SK-N-SH (cell line): Measurements from ENCODE around the gene GMFB. TPM values are rescaled to one million over a fixed set of nuclear protein-coding genes. Genes with fewer than 3 reads are reported as not detected.

Experiments
- CTCF ChIA-PET: fragments of 300-600, 350-600 bp; formaldehyde crosslinking; extraction: SDS; loops from one replicate; lab custom pipeline; 2021; lab: Yijun Ruan, JAX
- POLR2A ChIA-PET: fragments of 350-600 bp; sonication (Branson Sonifier 250); formaldehyde crosslinking; extraction: SDS; loops from one replicate; lab custom pipeline; 2020; ENCODE audit warnings: antibody characterized with exemption, inconsistent platforms; lab: Yijun Ruan, JAX
- DNase-seq: peaks from one replicate; pipeline ENCODE4 v3.0.0; 2012
- H2AFZ ChIP-seq: fragments of 200-600 bp; sonication (generic); 2 replicates; pipeline ENCODE4 v1.8.1; 2016; ENCODE audit warnings: antibody characterized with exemption, mild to moderate bottlenecking, low read depth
- H3F3A ChIP-seq: fragments of 200-600 bp; sonication (generic); replicated peaks from 2 replicates; pipeline ENCODE3; 2016; ENCODE audit warnings: antibody characterized with exemption, mild to moderate bottlenecking; ENCODE audit not compliant: insufficient read depth
- H3K27ac ChIP-seq, 2 experiments: fragments of 200-500 bp in 1 of 2; fragments of 200-600 bp in 1 of 2; sonication (Bioruptor generic) in 1 of 2; sonication (generic), shearing (Covaris generic) in 1 of 2; 2 replicates each; pipeline versions ENCODE4 v1.5.1 to v1.6.1; 2014 to 2016; ENCODE audit warnings: low read depth in 2 of 2, inconsistent platforms in 1 of 2, low read length in 1 of 2, mild to moderate bottlenecking in 1 of 2, mixed read lengths in 1 of 2
- H3K27me3 ChIP-seq: fragments of 200-600 bp; sonication (generic), shearing (Covaris generic); 2 replicates; pipeline ENCODE4 v1.6.1; 2016; ENCODE audit warnings: mixed run types; ENCODE audit not compliant: insufficient read depth
- H3K36me3 ChIP-seq, 2 experiments: fragments of 200-500 bp in 1 of 2; fragments of 200-600 bp in 1 of 2; sonication (Bioruptor generic) in 1 of 2; sonication (generic) in 1 of 2; replicated peaks in 1 of 2; 2 replicates each; pipeline versions ENCODE3 to v1.5.1; 2014 to 2016; ENCODE audit warnings: low read length in 1 of 2, mild to moderate bottlenecking in 1 of 2; ENCODE audit not compliant: insufficient read depth in 2 of 2, control insufficient read depth in 1 of 2
- H3K4me1 ChIP-seq, 2 experiments: fragments of 200-500 bp in 1 of 2; fragments of 200-600 bp in 1 of 2; sonication (Bioruptor generic) in 1 of 2; sonication (generic), shearing (Covaris generic) in 1 of 2; 2 replicates each; pipeline versions ENCODE4 v1.5.1 to v1.6.1; 2014 to 2016; ENCODE audit warnings: low read depth in 1 of 2, low read length in 1 of 2, mixed run types in 1 of 2; ENCODE audit not compliant: insufficient read depth in 2 of 2, control insufficient read depth in 1 of 2
- H3K4me2 ChIP-seq: fragments of 200-600 bp; sonication (generic), shearing (Covaris generic); 2 replicates; pipeline ENCODE4 v1.6.1; 2017; ENCODE audit warnings: mixed run types
- H3K4me3 ChIP-seq, 2 experiments: fragments of 200-500 bp in 1 of 2; fragments of 200-600 bp in 1 of 2; sonication (Bioruptor generic) in 1 of 2; sonication (generic), shearing (Covaris generic) in 1 of 2; 2 replicates each; pipeline versions ENCODE4 v1.5.1 to v1.8.1; 2014 to 2016; ENCODE audit warnings: low read depth in 2 of 2, inconsistent platforms in 1 of 2, low read length in 1 of 2, mild to moderate bottlenecking in 1 of 2, mixed read lengths in 1 of 2, moderate library complexity in 1 of 2
- H3K79me2 ChIP-seq: fragments of 200-600 bp; sonication (generic); 2 replicates; pipeline ENCODE4 v1.8.1; 2017; ENCODE audit warnings: mild to moderate bottlenecking; ENCODE audit not compliant: insufficient read depth
- H3K9ac ChIP-seq: fragments of 200-600 bp; sonication (generic); 2 replicates; pipeline ENCODE4 v1.6.1; 2017; ENCODE audit warnings: mixed run types
- H3K9me2 ChIP-seq: fragments of 200-600 bp; sonication (generic); 2 replicates; pipeline ENCODE4 v1.6.1; 2017; ENCODE audit warnings: mixed run types
- H3K9me3 ChIP-seq: fragments of 200-600 bp; sonication (generic); 2 replicates; pipeline ENCODE4 v1.6.1; 2017; ENCODE audit warnings: mixed run types, mild to moderate bottlenecking, moderate library complexity
- H4K20me1 ChIP-seq: fragments of 200-600 bp; sonication (generic); 2 replicates; pipeline ENCODE4 v1.6.1; 2017; ENCODE audit warnings: mild to moderate bottlenecking, mixed run types; ENCODE audit not compliant: insufficient read depth
- EZH2phosphoT487 ChIP-seq: fragments of 200-600 bp; sonication (generic); IDR thresholded peaks from 2 replicates; pipeline ENCODE4 v1.6.1; 2017; ENCODE audit warnings: low read depth, mixed run types, mild to moderate bottlenecking, antibody characterized with exemption, moderate library complexity, borderline replicate concordance
- FOSL2 ChIP-seq: IDR thresholded peaks from 2 replicates; pipeline ENCODE4 v1.4.0; 2012; ENCODE audit warnings: low read depth, mild to moderate bottlenecking, moderate library complexity, borderline replicate concordance
- GABPA ChIP-seq: IDR thresholded peaks from 2 replicates; pipeline ENCODE4 v1.4.0; 2012; ENCODE audit warnings: low read depth, mild to moderate bottlenecking
- JUND ChIP-seq: IDR thresholded peaks from 2 replicates; pipeline ENCODE4 v1.4.0; 2012
- MXI1 ChIP-seq: IDR thresholded peaks from 2 replicates; pipeline ENCODE4 v1.6.1; 2012; ENCODE audit warnings: mild to moderate bottlenecking, low read depth, low read length, improper control_type of control experiment
- RXRA ChIP-seq: IDR thresholded peaks from 2 replicates; pipeline ENCODE4 v1.4.0; 2012; ENCODE audit warnings: low read depth, mild to moderate bottlenecking, borderline replicate concordance
- TAF1 ChIP-seq: IDR thresholded peaks from 2 replicates; pipeline ENCODE4 v1.6.1; 2012; ENCODE audit warnings: low read depth, mild to moderate bottlenecking, low read length, moderate library complexity, borderline replicate concordance
- USF2 ChIP-seq: fragments of 150-350 bp; IDR thresholded peaks from 2 replicates; pipeline ENCODE4 v1.6.1; 2017; ENCODE audit warnings: antibody characterized with exemption, low read length, low read depth, borderline replicate concordance
- YY1 ChIP-seq: IDR thresholded peaks from 2 replicates; pipeline ENCODE4 v1.4.0; 2012; ENCODE audit warnings: low read depth, mild to moderate bottlenecking
- WGBS: methylation state at CpG from one replicate; pipeline ENCODE4 v1.1.6; 2017; ENCODE audit warnings: low lambda C conversion rate; 5-methylcytosine and 5-hydroxymethylcytosine counted together
- polyA plus RNA-seq, 3 experiments: library from polyadenylated mRNA; depleted of rRNA; stranded (reverse); fragments of >200 nt; gene quantifications; 2 replicates each; pipeline ENCODE4 v1.2.3, GENCODE V29; 2012

Gene GMFB
- polyA plus RNA-seq, 1 of the 3 experiments (the other 2 are of a cell fraction), result 9.4 TPM

GRCh38 chr14:54481695-54482094, 7.1 kb downstream of the GMFB start:
- H3K4me2 ChIP-seq, result no peak overlapping the region
- H4K20me1 ChIP-seq, result peaks cover 26% of the 10 kb centered on the region; the same call in 1 of the 2 replicates
- peaks cover 17% of the 10 kb centered on the region for H3F3A ChIP-seq
- peaks cover 76% of the 10 kb centered on the region for H3K79me2 ChIP-seq
- WGBS, result 90% methylated on average over 2 of the region's 2 CpGs
- TF ChIP-seq YY1 (no peak), EZH2phosphoT487 (no peak)
- CTCF ChIA-PET, result interaction anchor here (1.3 to 3.2 kb wide), 2 partner anchors 7 to 292 kb away, joined by 3 to 12 read pairs; no protein-coding TSS in a partner anchor
- H3K9me3 ChIP-seq, result no peaks in the 10 kb centered on the region
- H3K4me3 ChIP-seq, result no peak overlapping the region
- DNase-seq, result no peak
- no peak overlapping the region for H3K9ac ChIP-seq
- no peaks in the 10 kb centered on the region for H3K9me2 ChIP-seq
- POLR2A ChIA-PET, result no interaction called here
- no peak overlapping the region for H2AFZ ChIP-seq
- H3K27ac ChIP-seq, result no peak overlapping the region
- H3K4me1 ChIP-seq, result peaks cover 2 to 33% of the 10 kb centered on the region in 2 experiments; a peak in 3 of 4 replicates
- H3K27me3 ChIP-seq, result no peaks in the 10 kb centered on the region
- peaks cover 71 to 76% of the 10 kb centered on the region in 2 experiments for H3K36me3 ChIP-seq

DNA sequence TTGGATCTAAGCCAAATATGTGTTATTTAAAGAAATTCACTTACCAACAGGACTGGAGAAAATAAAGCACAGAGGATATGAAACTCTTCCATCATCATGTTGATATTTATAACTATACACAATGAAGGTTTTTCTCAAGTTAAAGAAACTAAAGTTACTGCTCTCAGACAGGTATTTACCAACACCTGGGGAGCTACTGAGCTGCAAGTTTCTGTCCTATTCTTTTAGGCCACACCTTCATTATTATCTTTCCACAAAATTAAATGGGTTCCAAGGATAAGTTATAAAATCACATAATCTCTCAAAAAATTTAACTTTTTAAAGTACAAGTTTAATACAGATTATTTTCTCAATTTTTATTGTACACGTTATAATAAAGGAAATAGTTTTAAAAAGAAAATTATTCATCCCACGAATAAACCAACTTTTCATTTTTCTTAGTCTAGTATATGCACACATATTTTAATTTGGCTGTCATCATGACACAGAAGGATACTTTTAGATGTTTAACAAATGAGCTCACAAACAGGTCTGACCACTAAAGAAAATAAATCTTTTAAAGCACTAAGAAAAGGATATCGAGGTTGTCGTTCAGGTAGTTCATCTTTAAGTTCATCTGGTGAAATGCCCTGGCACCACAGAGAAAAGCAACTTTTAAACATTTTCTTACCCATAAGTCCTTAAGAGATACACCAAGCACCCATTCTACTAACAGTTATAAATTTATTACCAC, 7.8 kb downstream of the GMFB start:
- ChIA-PET POLR2A (no interaction called here), CTCF (interaction anchor here (0.6 to 0.8 kb wide), 3 partner anchors 39 to 1522 kb away, joined by 3 read pairs; no protein-coding TSS in a partner anchor)
- peaks cover 76 to 77% of the 10 kb centered on the region in 2 experiments for H3K36me3 ChIP-seq
- WGBS, result 93% methylated on average over 4 of the region's 4 CpGs
- TF ChIP-seq USF2 (no peak), MXI1 (no peak), TAF1 (no peak), FOSL2 (no peak), RXRA (no peak), JUND (no peak), GABPA (no peak)
- H3K27me3 ChIP-seq, result no peaks in the 10 kb centered on the region
- H2AFZ ChIP-seq, result no peak overlapping the region
- H4K20me1 ChIP-seq, result peaks cover 26% of the 10 kb centered on the region; the same call in 1 of the 2 replicates
- peaks cover 72% of the 10 kb centered on the region for H3K79me2 ChIP-seq
- H3K4me2 ChIP-seq, result no peak overlapping the region
- H3F3A ChIP-seq, result peaks cover 17% of the 10 kb centered on the region
- H3K4me3 ChIP-seq, result no peak overlapping the region
- no peaks in the 10 kb centered on the region for H3K9me2 ChIP-seq
- no peak overlapping the region for H3K27ac ChIP-seq
- no peak for DNase-seq
- no peak overlapping the region for H3K9ac ChIP-seq
- H3K4me1 ChIP-seq, result peaks cover 7 to 40% of the 10 kb centered on the region in 2 experiments; a peak in 3 of 4 replicates
- no peaks in the 10 kb centered on the region for H3K9me3 ChIP-seq
